Stimulated activated CD4-positive, alpha-beta T cell treated with anti-CD3 and anti-CD28 coated beads, TNF-alpha, amount 100 ng/mL, for 48 hours (primary cell): ENCODE results near the gene EHBP1L1.
"Not testable (repeated sequence)": the region's sequence is repeated elsewhere in the genome, so short reads cannot be mapped to it uniquely, and the experiment has no call there.

ENCODE experiments used
- DNase-seq, 3 donors: peaks; one replicate each; pipeline ENCODE4 v3.0.0-alpha.2; 2020; ENCODE audit warnings: low read depth in 3 of 3

Gene EHBP1L1

GRCh38 chr11:65560555-65561418 is 15.1 kb upstream of the EHBP1L1 start:
- DNase-seq: no peak

GRCh38 chr11:65562020-65562419 is 13.8 kb upstream of the EHBP1L1 start:
- no peak for DNase-seq

- DNase-seq: no peak
Observed at GRCh38 chr11:65562788-65563187, 13.1 kb upstream of the EHBP1L1 start.

DNA sequence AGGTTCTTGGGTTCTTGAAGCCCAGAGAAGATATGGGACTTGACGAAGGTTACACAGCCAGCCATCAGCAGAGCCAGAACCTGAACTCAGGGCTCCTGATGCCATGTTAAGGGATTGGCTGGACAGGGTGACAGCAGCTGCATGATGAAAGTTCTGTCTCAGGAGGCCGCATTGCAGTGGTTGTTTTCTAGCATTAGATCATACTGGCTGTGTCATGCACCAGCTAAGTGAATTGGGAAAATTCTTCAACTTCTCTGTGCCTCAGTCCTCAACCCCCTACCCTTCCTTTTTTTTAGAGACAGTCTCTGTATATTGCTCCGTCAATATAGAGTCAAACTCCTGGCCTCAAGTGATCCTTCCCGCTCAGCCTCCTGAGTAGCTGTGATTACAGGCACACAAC is 12.3 kb upstream of the EHBP1L1 start:
- no peak for DNase-seq

DNA sequence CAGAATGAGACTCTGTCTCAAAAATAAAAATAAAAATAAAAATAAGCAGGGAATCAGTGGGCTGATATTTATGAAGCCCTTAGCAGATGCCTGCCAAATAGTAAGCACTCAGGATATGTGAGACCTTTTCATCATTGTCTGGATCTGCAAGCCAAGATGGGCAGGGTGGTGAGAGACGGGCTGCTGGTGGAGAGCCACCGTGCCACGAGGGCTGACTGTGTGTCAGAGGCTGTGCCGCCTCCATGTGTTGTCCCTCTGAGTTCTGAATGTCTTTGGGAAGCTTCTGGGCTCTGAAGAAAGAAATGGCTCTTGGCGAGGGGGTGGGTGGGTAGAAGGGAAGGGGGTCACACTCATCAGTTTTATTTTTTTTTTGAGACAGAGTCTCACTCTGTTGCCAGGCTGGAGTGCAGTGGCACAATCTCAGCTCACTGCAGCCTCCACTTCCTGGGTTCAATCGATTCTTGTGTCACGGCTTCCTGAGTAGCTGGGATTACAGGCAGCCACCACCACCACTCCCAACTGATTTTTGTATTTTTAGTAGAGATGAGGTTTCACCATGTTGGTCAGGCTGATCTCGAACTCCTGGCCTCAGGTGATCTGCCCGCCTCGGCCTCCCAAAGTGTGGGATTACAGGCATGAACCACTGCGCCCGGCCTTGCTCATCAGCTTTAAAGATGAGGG is 10.8 kb upstream of the EHBP1L1 start:
- not testable (repeated sequence) for DNase-seq

GRCh38 chr11:65565624-65566453 is 10.0 kb upstream of the EHBP1L1 start:
- no peak for DNase-seq

DNA sequence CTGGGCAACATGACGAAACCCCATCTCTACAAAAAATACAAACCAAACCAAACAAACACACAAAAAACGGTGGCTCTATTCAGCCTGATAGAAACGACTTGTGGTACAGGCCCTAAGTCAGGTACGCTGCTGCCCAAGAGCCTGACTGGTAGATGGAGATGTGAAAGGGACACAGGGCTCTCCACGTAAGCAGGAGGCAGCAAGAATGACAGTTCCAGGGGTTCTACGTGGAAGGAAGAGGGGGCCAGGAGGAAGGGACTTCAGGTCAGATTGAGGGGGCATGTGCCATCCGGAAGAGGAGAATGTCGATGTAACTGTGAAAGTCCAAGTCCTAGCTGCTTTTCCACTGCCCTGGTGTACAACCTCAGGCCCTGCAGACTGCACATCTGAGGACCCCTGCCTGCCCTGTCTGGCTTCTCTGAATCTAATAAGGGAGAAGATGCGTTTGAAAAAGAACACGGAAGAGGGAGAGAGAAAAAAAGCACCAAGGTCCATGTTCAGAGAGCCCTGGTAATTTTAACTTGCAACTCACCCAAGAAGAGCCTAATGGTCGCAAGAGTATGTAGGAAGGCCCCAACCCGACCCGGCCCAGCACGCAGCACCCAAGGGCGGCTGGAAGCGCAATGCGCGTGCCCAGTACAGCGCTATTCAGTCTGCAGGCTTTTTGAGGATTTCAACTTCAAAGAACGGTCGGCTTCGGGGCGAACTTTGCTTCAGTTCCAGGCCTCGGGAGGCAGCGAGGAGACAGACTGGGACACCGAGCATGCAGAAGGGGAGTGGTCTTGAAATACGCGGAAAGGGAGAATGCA is 6.5 kb upstream of the EHBP1L1 start:
- no peak for DNase-seq

GRCh38 chr11:65569973-65570918 is 5.6 kb upstream of the EHBP1L1 start, which contains the start of gene ZNRD2:
Gene ZNRD2 (plus strand): TSS chr11:65570477. CDS start chr11:65570492, 15 bp downstream.
- peak; percentile 98 to 99 (median 98) for DNase-seq

DNA sequence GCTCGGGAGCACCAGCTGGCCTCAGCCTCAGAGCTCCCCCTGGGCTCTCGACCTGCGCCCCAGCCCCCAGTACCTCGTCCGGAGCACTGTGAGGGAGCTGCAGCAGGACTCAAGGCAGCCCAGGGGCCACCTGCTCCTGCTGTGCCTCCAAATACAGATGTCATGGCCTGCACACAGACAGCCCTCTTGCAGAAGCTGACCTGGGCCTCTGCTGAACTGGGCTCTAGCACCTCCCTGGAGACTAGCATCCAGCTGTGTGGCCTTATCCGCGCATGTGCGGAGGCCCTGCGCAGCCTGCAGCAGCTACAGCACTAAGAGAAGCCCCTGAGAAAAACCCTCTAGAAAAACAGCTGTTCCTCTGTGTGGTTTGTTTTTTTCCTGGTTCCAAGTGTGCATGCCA is 4.4 kb upstream of the EHBP1L1 start:
- no peak for DNase-seq

- no peak for DNase-seq
Observed at GRCh38 chr11:65571940-65572339, 3.9 kb upstream of the EHBP1L1 start.

GRCh38 chr11:65572356-65573051 is 3.3 kb upstream of the EHBP1L1 start, which contains the start of gene FAM89B:
Gene FAM89B (plus strand): TSS chr11:65572538. CDS start chr11:65572670, 132 bp downstream.
- DNase-seq: peak; percentile 76 to 91 (median 79)

DNA sequence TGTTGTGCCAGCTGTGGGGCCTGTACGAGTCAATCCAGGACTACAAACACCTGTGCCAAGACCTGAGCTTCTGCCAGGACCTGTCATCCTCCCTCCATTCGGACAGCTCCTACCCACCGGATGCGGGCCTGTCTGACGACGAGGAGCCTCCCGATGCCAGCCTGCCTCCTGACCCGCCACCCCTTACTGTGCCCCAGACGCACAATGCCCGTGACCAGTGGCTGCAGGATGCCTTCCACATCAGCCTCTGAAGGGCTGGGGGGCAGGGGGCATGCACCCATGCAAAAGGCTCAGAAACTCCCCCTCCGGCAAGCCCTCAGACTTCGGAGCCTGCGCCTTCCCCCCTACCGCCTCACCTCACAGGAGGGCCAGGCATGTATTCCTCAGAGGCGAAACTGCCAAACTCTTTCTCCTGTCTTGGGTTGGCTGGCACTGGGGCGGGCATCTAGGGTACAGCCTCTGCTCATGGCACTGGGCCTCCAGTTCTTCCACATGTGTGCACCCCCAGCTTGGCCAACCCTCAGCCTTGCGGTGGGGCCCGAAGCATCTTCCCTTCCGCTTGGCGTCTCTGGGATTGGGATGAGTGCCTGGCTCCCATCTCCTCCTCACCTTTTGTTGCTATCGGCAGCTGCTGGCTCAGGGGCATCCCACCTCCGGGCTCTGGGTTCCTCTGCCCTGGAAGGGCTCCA is 2.3 kb upstream of the EHBP1L1 start:
- no peak for DNase-seq

DNA sequence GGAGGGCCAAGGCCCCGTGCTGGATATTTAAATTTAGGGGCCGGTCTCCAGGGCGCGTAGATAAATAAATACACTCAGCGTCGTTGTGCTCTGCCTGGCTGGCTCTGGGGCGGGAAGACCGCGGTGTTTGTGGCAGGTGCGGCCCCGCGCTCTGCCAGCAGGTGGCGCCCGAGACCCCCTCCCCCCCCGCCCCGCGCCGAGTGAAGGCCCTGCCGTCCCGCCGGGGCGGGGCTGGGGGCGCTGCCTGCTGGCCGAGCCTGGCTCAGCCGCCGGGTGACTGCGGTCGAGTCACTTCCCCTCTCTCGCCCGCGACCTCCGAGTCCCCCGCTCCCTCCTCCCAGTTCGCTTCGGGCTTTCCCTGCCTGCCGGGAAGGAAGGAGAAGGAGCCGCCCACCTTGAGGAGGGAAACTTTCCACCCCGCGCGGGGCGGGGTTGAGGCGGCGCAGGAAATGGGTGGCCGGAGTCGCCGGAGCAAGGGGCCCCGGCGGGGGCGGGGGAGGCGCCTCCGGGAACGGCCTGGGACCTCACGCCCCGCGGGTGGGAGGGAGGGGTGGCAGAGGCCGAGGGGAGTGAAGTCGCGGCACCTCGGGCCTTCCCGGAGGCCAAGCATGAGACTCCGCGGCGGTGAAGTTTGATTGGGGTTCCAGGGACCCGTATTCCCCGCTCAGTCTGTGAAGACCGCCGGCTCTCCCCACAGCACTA is 1.6 kb upstream of the EHBP1L1 start:
- peak; percentile 85 to 88 (median 88) for DNase-seq

DNA sequence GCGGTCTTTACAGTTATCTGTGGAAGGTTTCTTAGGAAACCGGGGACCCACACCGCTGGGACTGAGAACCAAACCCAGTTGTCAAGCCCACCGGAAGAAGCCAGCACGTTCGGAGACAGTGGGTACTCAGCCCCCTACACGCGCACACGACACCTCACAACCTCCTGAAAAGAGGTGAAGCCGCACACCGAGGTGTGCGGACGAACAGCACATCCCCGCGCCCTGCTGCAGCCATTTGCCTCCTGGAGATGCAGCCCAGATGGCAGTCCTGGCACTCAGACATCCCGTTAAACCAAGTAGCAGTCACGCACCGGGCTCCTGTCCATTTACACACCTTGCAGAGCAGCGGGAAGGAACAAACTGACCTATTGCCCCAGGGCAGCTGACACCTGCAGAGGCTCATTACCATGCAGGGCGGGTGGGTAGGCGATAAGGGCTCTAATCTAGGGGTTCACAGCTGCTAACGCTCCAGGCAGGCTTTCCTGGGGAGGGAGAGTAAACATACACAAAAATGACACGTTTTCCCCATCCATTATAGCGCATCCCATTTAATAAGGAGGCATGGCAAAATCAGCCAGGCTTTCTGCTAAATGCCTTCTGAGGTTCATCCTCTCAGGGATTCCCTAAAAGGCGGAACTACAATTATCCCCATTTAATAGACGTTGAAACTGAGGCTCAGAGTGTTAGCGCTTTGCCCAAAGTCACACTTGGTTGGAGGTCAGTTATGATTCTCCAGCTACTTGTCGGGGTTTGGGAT is 864 bp upstream of the EHBP1L1 start:
- no peak for DNase-seq

- DNase-seq: no peak
Observed at GRCh38 chr11:65576232-65576866, 496 bp downstream of the EHBP1L1 start.

- no peak for DNase-seq
Observed at GRCh38 chr11:65576867-65577755, 1.3 kb downstream of the EHBP1L1 start.
